HK-2 (cell line): ENCODE results near the gene IL15.
"Not testable (repeated sequence)": the region's sequence is repeated elsewhere in the genome, so short reads cannot be mapped to it uniquely, and the experiment has no call there.

Experiments
- DNase-seq: peaks from one replicate; pipeline ENCODE4 v3.0.0-alpha.2; 2018; ENCODE audit not compliant: unreplicated experiment

IL15 gene

GRCh38 chr4:141646969-141647368, 10.6 kb downstream of the IL15 start:
- DNase-seq, result no peak

DNA sequence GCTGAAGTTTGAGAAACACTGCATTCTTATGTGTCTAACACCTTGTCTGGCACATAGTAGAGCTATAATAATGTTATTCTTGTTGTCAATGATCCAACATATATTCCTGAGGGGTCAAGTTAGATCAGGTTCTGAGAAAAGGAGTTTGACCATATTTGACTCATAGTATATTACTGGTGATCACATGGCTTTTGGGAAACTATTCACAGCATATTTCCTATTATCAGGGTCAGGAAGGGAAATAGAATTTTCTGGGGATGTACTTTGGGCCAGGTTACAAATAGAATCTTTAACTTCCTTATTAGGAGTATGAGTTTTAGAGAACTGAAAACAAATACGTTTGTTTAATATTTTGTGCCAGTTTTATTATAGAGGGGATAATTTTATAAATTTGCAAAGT, 11.6 kb downstream of the IL15 start:
- no peak for DNase-seq

- DNase-seq, result no peak
Measured at GRCh38 chr4:141652161-141652778, 15.9 kb downstream of the IL15 start.

- DNase-seq, result no peak
Measured at GRCh38 chr4:141654098-141654497, 17.7 kb downstream of the IL15 start.

GRCh38 chr4:141656031-141656430, 19.6 kb downstream of the IL15 start:
- no peak for DNase-seq

DNA sequence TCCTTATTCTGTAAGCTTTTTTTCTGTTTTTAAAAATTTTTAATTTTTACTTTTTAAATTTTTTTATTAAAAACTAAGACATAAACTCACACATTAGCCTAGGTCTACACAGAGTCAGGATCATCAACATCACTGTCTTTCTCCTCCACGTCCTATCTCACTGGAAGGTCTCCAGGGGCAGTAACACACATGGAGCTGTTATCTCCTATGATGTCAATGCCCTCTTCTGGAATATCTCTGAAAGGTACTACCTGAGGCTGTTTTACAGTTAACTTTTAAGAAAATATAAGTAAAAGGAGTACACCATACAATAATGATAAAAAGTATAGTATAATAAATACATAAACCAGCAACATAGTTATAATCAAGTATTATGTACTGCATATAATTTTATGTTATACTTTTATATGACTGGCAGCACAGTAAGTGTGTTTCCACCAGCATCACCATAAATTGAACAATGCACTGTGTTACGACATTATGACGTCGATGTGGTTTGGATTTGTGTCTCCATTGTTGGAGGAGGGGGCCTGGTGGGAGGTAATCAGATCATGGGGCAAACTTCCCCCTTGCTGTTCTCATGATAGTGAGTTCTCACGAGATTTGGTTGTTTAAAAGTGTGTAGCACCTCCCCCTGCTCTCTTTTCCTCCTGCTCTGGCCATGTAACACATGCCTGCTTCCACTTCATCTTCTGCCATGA, 21.3 kb downstream of the IL15 start:
- DNase-seq, result no peak

DNA sequence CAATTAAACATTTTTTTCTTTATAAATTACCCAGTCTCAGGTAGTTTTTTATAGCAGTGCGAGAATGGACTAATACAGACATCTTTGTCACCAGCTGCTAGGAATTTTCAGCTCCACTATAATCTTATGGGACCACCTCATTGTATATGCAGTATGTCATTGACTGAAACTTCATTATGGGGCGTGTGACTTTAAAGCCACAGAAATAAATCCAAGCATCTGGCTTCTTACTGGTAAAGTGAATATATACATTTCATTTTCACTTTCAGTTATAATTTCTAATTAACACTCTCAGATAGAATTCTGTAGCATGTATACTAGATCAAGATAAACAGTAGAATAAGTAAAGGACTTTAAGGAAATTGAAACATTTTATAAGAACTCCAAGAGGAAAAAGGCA, 21.9 kb downstream of the IL15 start:
- DNase-seq, result no peak

- no peak for DNase-seq
Measured at GRCh38 chr4:141659539-141659938, 23.2 kb downstream of the IL15 start.

DNA sequence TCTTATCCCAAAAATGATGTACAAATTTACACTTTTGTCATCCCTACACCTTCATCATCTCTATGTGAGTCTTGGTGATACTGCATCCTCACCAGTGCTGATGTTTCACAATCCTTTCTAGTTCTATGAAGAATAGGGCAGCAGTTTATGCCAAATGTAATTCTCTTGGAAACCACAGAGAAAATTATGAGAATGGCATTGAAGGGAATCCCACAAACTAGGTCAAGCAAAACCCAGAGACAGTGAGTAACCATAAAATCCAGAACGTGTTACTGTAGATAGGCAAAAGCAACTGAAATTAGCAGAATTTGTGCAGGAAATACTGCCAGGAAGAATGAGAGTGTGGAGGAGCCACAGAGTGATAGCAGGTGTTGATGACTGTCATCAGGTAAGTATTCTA, 24.5 kb downstream of the IL15 start:
- no peak for DNase-seq

- DNase-seq, result no peak
Measured at GRCh38 chr4:141668200-141668910, 32.0 kb downstream of the IL15 start.

GRCh38 chr4:141669501-141669900, 33.1 kb downstream of the IL15 start:
- DNase-seq, result no peak

- no peak for DNase-seq
Measured at GRCh38 chr4:141675384-141675783, 39.0 kb downstream of the IL15 start.

DNA sequence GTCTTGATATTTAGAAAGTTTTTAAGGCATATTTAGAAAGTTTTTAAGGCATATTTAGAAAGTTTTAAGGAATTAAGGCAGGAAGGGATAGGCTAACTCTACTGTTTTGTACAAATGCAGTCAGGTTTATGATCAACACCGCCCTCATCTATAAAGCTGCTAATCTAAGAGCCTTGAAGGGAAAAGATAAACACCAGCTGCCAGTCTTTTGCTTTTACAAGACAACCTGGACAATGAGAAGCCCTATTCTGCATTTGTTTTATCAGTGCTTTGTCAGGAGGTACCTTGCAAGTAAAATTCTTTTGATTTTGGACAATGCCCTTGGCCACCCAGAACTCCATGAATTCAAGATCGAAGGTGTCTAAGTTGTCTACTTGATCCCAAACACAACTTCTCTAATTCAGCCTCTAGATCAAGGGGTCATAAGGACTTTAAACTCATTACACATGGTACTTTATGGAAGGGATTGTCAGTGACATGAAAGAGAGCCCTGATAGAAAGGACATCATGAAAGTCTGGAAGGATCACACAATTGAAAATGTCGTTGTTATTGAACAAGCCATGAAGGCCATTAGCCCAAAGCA, 39.8 kb downstream of the IL15 start:
- no peak for DNase-seq

DNA sequence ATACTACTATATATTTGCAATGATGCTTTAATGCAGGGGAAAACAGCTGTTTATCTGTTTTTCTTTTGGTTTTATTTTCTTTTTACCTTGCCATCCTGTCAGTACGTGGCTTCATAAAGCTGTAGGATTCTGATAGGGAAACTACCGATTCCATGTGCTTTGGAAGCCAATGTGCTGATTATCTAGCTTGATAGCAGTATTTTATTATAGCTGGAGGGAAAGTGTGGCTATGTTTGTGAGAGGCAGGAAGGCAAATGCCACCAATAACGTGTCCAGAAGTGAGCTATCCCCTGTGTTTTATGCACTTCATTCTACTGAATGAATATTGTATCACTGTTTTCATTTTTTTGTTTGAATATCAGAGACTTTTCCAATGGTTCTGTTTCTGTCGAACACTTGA, 43.7 kb downstream of the IL15 start:
- no peak for DNase-seq

DNA sequence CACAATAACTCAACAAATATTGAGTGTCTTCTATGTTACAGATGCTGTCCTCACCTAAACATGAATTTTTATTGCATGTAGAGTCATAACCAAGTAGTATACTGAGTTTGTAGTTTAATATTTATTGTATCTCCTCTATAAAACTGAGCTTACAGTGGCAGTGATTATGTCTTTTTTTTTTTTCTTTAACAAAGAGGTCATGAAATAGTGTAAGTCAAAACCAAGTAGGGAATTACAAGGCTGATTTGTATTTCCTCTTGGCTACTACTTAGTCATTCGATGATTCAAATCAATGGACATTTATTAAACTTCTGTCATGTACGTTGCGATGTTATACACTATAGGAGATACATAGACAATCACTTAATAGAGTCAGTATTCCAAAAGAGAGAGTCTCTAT, 48.4 kb downstream of the IL15 start:
- DNase-seq, result no peak

DNA sequence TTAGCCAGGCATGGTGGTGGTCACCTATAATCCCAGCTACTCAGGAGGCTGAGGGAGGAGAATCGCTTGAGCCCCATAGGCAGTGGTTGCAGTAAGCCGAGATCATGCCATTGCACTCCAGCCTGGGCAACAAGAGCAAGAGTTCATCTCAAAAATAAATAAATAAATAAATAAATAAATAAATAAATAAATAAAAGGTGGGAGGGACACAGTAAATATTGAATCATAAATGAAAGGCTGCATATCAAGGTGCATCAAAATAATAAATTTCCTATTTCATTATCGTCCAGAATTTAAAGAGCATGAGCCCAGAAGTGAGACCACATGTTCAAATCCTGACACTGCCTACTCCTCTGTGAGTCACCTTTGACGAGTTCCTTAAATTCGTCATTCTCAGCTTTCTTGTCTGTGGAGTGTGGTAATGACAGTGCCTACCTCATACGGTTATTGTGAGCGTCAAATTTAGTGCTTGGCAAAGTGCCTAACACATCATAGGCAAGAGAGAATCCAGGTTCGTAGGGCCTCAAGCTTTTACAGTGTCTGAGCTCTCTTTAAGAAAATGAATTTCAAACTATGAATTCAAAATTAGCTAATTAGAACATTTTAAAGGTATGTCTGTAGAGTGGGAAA, 49.9 kb downstream of the IL15 start:
- DNase-seq, result no peak

- no peak for DNase-seq
Measured at GRCh38 chr4:141686879-141687278, 50.5 kb downstream of the IL15 start.

- not testable (repeated sequence) for DNase-seq
Measured at GRCh38 chr4:141689726-141690296, 53.4 kb downstream of the IL15 start.

- DNase-seq, result not testable (repeated sequence)
Measured at GRCh38 chr4:141691247-141691646, 54.9 kb downstream of the IL15 start.

- no peak for DNase-seq
Measured at GRCh38 chr4:141692081-141692480, 55.7 kb downstream of the IL15 start.

DNA sequence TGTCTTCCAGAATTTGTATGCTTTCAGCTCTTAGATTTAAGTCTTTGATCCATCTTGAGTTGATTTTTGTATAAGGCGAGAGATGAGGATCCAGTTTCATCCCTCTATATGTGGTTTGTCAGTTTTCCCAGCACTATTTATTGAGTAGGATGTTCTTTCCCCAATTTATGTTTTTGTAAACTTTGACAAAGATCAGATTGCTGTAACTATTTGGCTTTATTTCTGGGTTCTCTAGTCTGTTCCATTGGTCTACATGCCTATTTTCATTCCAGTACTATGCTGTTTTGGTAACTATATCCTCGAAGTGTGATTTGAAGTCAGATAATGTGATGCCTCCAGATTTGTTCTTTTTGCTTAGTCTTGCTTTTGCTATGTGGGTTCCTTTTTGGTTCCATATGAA, 60.7 kb downstream of the IL15 start:
- no peak for DNase-seq
